ENCODE results near the gene ANTXRL. TPM values are rescaled to one million over a fixed set of nuclear protein-coding genes. Genes with fewer than 3 reads are reported as not detected.
"Not testable (repeated sequence)": the region's sequence is repeated elsewhere in the genome, so short reads cannot be mapped to it uniquely, and the experiment has no call there.

The ANTXRL gene
- polyA plus RNA-seq, 4 donors: 0.01 TPM; not detected in 3

DNA sequence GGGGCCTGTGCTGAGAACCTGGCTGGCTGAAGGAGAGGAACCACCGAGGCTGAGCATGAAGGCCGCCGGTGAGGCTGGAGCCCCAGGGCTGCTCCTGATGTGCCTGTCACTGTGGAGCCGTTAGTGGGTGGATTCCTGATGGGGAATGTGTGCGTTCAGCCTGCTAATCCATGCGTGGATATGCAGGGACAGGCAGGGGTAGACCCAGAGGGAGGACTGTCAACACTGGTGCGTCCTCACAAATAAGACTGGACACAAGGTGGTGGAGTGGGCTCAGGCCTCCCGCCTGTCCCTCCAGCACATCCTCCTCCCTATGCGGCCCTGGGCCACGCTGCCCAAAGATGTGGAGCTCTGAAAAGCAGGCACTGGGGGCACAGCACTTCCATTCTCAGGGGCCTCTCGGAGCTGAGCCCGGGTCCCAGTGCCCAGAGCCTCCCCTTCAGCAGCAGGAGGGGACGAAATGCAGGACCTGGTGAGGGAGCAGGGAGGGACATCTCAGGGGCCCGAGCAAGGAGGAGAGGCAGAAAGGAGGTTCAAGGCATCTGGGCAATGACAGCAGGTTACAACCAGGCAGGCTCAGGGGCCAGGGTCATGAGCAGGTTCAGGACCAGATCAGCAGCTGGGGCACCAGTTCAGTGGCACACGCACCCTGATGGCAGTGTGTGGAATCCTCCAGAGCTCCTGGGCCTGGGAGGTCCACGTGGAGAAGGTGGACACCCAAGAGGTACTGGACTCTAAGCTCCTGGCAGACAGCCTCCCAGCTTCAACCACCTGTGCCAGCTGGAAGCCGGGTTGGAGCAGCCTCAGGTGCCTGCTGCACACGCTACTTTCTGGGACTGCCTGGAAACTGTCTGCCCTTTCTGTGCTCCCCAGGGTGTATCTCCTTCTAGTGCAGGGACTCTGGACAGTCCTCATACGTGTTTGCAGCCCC lies 33.5 kb upstream of the ANTXRL start:
- H3K36me3 ChIP-seq (ENCODE audit: control insufficient read depth in 3 of 3, insufficient read depth in 2 of 3, low read depth in 1 of 3, low read length in 3 of 3): no peaks in the 10 kb centered on the region
- 78 to 82% (median 80%) methylated on average over 19 of the region's 19 CpGs for WGBS, 3 donors
- DNase-seq (no peak), FAIRE-seq (no peak)
- no peak overlapping the region for H3K27ac ChIP-seq (ENCODE audit: low read depth in 1 of 3, low read length in 2 of 3)
- H3K9me3 ChIP-seq (ENCODE audit: control insufficient read depth in 2 of 2, insufficient read depth in 1 of 2, low read depth in 1 of 2, low read length in 1 of 2): no peaks in the 10 kb centered on the region
- no peaks in the 10 kb centered on the region for H3K27me3 ChIP-seq (ENCODE audit: control insufficient read depth in 3 of 3, insufficient read depth in 3 of 3, low read length in 3 of 3)
- H3K4me3 ChIP-seq (ENCODE audit: low read depth in 1 of 3, low read length in 3 of 3): no peak overlapping the region
- H3K4me1 ChIP-seq (ENCODE audit: control insufficient read depth in 3 of 3, insufficient read depth in 2 of 3, low read depth in 1 of 3, low read length in 2 of 3): no peaks in the 10 kb centered on the region

DNA sequence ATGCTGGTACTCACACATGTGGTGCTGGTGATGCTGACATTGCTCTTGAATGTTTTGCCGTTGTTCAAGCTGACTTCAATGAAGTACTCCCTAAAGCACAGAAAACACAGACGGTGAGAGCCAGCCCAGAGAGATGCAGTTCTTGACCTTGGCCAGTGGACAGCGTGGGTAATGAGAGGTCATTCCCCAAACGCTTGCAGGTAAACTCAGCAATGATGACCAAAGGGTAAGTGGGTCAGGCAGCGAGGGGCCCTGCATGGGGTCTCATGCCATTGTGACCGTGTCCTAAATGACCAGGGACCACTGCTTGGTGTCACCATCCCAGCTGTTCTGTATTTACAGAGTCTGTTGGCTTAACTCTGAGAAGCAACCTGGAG lies 32.8 kb upstream of the ANTXRL start:
- WGBS, 3 donors: 81 to 89% (median 87%) methylated on average over 6 of the region's 6 CpGs

DNA sequence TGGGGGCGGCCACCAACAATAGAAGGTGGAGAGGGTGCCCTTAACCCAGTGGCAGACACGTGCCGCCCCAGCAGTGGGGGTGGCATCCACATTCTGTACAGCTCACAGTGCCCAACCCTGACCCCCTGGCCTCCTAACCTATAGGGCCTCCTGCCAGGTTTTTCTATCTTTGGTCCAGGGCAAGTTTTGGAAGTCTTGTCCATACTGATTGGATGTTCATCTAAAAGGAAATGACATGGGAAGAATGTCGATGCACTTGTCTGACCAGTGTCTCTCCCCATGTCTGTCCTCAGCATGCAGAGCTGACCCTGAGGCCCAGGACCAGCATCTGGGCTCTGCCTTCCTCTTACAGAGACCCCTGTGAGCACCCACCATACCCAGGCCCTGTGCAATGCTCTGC lies 32.3 kb upstream of the ANTXRL start:
- H3K27ac ChIP-seq (ENCODE audit: low read depth in 1 of 3, low read length in 2 of 3): no peak overlapping the region
- DNase-seq: no peak

More for the DNA sequence above, 32.8 kb upstream of the ANTXRL start:
- no peaks in the 10 kb centered on the region for H3K9me3 ChIP-seq (ENCODE audit: control insufficient read depth in 2 of 2, insufficient read depth in 1 of 2, low read depth in 1 of 2, low read length in 1 of 2)
- FAIRE-seq (no peak), DNase-seq (no peak)
- no peaks in the 10 kb centered on the region for H3K36me3 ChIP-seq (ENCODE audit: control insufficient read depth in 3 of 3, insufficient read depth in 2 of 3, low read depth in 1 of 3, low read length in 3 of 3)
- H3K4me1 ChIP-seq (ENCODE audit: control insufficient read depth in 3 of 3, insufficient read depth in 2 of 3, low read depth in 1 of 3, low read length in 2 of 3): no peaks in the 10 kb centered on the region
- no peak overlapping the region for H3K4me3 ChIP-seq (ENCODE audit: low read depth in 1 of 3, low read length in 3 of 3)
- no peaks in the 10 kb centered on the region for H3K27me3 ChIP-seq (ENCODE audit: control insufficient read depth in 3 of 3, insufficient read depth in 3 of 3, low read length in 3 of 3)
- H3K27ac ChIP-seq (ENCODE audit: low read depth in 1 of 3, low read length in 2 of 3): no peak overlapping the region

DNA sequence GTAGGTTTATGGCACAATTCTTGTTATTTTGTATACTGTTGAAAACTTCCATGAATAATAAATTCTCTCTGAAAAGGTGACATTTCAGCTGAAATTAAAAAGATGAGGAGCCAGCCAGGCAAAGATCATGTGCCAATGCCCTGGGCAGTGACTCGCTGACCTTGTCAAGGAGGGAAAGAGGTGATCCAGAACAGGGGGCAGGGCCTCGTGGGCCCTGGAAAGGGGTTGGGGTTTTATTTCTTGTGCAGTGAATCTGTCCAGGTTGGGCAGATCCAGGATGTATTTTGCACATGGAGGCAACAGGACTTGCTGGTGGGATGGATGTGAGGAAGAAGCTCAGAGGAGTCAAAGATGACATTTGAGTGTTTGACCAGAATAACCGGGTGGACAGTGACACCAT lies 31.6 kb upstream of the ANTXRL start:
- WGBS, 3 donors: 73 to 82% (median 79%) methylated on average over 3 of the region's 3 CpGs
- DNase-seq; FAIRE-seq; H3K27me3 ChIP-seq (ENCODE audit: control insufficient read depth in 3 of 3, insufficient read depth in 3 of 3, low read length in 3 of 3); H3K4me1 ChIP-seq (ENCODE audit: control insufficient read depth in 3 of 3, insufficient read depth in 2 of 3, low read depth in 1 of 3, low read length in 2 of 3); H3K27ac ChIP-seq (ENCODE audit: low read depth in 1 of 3, low read length in 2 of 3); H3K9me3 ChIP-seq (ENCODE audit: control insufficient read depth in 2 of 2, insufficient read depth in 1 of 2, low read depth in 1 of 2, low read length in 1 of 2); H3K36me3 ChIP-seq (ENCODE audit: control insufficient read depth in 3 of 3, insufficient read depth in 2 of 3, low read depth in 1 of 3, low read length in 3 of 3); H3K4me3 ChIP-seq (ENCODE audit: low read depth in 1 of 3, low read length in 3 of 3): not testable (repeated sequence)

More for the DNA sequence above, 32.3 kb upstream of the ANTXRL start:
- Histone ChIP-seq H3K4me3 (ENCODE audit: low read depth in 1 of 3, low read length in 3 of 3) (no peak overlapping the region), H3K4me1 (ENCODE audit: control insufficient read depth in 3 of 3, insufficient read depth in 2 of 3, low read depth in 1 of 3, low read length in 2 of 3) (no peaks in the 10 kb centered on the region), H3K36me3 (ENCODE audit: control insufficient read depth in 3 of 3, insufficient read depth in 2 of 3, low read depth in 1 of 3, low read length in 3 of 3) (no peaks in the 10 kb centered on the region), H3K9me3 (ENCODE audit: control insufficient read depth in 2 of 2, insufficient read depth in 1 of 2, low read depth in 1 of 2, low read length in 1 of 2) (no peaks in the 10 kb centered on the region), H3K27me3 (ENCODE audit: control insufficient read depth in 3 of 3, insufficient read depth in 3 of 3, low read length in 3 of 3) (no peaks in the 10 kb centered on the region)
- no peak for FAIRE-seq
- 81 to 91% (median 90%) methylated on average over 4 of the region's 4 CpGs for WGBS, 3 donors

DNA sequence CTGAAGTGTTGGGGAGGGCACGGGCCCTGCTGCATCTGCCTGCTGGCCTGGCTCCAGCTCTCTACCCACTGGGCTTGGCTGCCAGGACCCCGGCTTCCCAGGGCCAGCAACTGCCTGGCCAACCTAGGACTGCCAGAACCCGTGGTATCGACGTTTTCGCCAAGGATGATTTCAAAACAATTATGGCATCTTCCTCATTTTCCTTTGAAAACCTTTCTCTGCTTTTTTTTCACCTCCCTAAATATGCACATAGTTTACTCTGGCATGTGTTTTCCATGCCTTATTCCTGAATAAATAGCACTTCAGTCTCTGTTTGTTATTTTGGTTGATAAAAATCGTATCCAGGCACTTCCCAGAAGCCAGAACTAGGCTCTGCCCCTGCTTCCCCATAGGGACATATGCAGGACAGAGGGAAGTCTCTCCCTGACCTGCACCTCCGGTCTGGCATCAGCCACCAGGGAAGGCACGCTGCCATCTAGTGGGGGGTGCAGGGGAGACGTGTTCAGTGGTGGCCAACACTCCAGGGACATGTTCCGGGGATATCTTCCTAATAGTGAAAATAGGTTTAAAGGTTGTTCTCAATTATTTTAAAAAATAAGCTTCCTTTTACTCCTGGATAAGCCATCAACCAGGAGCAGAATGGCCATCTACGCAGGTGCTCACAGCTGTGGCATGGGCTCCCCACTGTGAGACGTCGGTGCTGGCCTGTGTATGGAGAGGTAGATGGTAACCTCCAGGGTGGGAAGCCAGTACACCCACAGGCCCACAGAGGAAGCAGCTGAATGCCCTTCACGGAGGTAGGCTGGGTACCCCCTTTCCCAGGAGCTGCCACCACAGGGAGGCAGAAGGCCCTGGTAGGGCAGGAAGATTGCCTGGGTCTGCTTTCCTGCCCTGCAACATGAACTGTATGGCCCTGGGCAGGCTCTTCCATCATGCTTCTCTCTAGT lies 30.7 kb upstream of the ANTXRL start:
- FAIRE-seq: no peak
- WGBS, 3 donors: 52 to 54% (median 53%) methylated on average over 15 of the region's 15 CpGs
- peak; percentile 50 to 70 for DNase-seq
- Histone ChIP-seq H3K4me1 (ENCODE audit: control insufficient read depth in 3 of 3, insufficient read depth in 2 of 3, low read depth in 1 of 3, low read length in 2 of 3) (no peaks in the 10 kb centered on the region), H3K27me3 (ENCODE audit: control insufficient read depth in 3 of 3, insufficient read depth in 3 of 3, low read length in 3 of 3) (no peaks in the 10 kb centered on the region), H3K36me3 (ENCODE audit: control insufficient read depth in 3 of 3, insufficient read depth in 2 of 3, low read depth in 1 of 3, low read length in 3 of 3) (no peaks in the 10 kb centered on the region), H3K4me3 (ENCODE audit: low read depth in 1 of 3, low read length in 3 of 3) (no peak overlapping the region), H3K9me3 (ENCODE audit: control insufficient read depth in 2 of 2, insufficient read depth in 1 of 2, low read depth in 1 of 2, low read length in 1 of 2) (no peaks in the 10 kb centered on the region), H3K27ac (ENCODE audit: low read depth in 1 of 3, low read length in 2 of 3) (no peak overlapping the region)

DNA sequence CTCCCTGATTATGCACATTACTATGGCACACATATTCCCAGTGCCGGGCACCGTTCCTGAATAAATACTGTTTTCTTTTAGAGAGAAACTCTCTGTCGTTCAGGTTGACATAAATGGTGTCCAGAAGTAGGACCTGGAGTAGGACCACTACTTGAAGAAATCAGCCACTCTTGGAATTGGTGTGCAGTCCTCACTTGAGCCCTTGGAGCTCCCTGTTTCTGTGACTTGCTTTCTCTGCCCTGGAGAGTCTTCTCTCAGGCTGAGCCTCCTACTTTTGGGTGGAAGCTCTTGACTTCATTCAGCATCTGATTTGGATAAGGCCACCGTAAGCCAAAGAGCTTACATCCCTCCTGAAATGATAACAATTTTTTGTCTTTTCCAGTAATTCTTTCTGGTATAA lies 29.7 kb upstream of the ANTXRL start:
- Histone ChIP-seq H3K27me3 (ENCODE audit: control insufficient read depth in 3 of 3, insufficient read depth in 3 of 3, low read length in 3 of 3) (no peaks in the 10 kb centered on the region), H3K27ac (ENCODE audit: low read depth in 1 of 3, low read length in 2 of 3) (no peak overlapping the region), H3K9me3 (ENCODE audit: control insufficient read depth in 2 of 2, insufficient read depth in 1 of 2, low read depth in 1 of 2, low read length in 1 of 2) (no peaks in the 10 kb centered on the region), H3K4me3 (ENCODE audit: low read depth in 1 of 3, low read length in 3 of 3) (no peak overlapping the region), H3K4me1 (ENCODE audit: control insufficient read depth in 3 of 3, insufficient read depth in 2 of 3, low read depth in 1 of 3, low read length in 2 of 3) (no peaks in the 10 kb centered on the region), H3K36me3 (ENCODE audit: control insufficient read depth in 3 of 3, insufficient read depth in 2 of 3, low read depth in 1 of 3, low read length in 3 of 3) (no peaks in the 10 kb centered on the region)
- no peak for FAIRE-seq
- WGBS, 3 donors: 89 to 93% (median 90%) methylated on average over 4 of the region's 4 CpGs
- no peak for DNase-seq

DNA sequence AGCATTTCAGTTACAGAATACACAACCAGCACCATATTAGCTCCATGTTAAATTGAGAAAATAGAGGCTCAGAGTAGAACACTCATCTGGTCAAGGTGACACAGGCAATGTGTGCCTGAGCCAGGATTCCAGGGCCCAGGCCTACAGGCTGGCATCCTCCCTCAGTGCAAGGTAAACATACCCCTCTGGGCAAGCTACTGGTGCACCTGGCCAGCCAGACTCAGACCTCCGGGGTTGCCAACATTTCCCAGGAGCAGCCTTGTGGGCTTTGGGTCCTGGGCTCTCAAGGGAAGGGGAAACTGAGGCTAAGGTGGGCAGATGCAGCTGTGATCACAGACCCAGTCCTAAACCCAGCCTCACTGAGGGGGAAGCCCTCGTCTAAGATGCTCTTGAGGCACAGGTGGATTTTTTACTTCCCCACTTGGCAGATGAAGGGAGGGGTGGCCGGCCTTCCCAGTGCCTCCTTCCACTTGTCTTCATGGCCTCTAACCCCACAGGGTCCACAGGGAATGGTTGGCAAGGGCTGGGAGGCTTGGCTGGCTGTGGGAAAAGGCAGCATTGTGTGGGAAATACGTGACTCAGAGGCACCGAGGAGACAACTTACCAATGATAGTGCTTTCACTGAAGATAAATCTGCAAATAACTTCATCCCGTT lies 23.8 kb upstream of the ANTXRL start:
- H3K36me3 ChIP-seq (ENCODE audit: control insufficient read depth in 3 of 3, insufficient read depth in 2 of 3, low read depth in 1 of 3, low read length in 3 of 3); H3K9me3 ChIP-seq (ENCODE audit: control insufficient read depth in 2 of 2, insufficient read depth in 1 of 2, low read depth in 1 of 2, low read length in 1 of 2); H3K27ac ChIP-seq (ENCODE audit: low read depth in 1 of 3, low read length in 2 of 3); H3K4me3 ChIP-seq (ENCODE audit: low read depth in 1 of 3, low read length in 3 of 3); H3K4me1 ChIP-seq (ENCODE audit: control insufficient read depth in 3 of 3, insufficient read depth in 2 of 3, low read depth in 1 of 3, low read length in 2 of 3); H3K27me3 ChIP-seq (ENCODE audit: control insufficient read depth in 3 of 3, insufficient read depth in 3 of 3, low read length in 3 of 3); FAIRE-seq; DNase-seq: not testable (repeated sequence)
- WGBS, 3 donors: 86 to 94% (median 88%) methylated on average over 6 of the region's 6 CpGs

DNA sequence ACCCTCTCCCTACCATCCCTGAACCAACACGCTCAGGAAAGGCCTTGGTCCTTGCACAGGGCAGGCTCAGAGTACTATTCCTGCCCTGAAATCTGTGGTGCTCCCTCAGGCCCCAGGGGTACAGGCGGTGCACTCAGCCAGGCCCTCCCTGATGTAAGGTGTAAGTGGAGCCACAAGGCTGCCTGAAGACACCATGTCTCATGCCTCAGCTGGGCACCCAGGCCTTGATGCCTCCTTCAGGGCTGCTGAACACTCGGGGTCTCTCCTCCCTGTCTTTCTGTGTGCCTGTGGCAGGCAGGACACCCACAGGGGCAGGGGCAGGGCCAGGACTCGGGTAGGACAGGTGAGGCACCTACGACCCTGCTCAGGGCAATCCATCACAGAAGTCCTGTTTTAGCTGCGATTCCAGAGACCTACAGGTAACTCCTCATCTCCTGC lies 22.9 kb upstream of the ANTXRL start:
- 74 to 92% (median 76%) methylated on average over 6 of the region's 6 CpGs for WGBS, 3 donors
- no peak for FAIRE-seq

More for the DNA sequence above, 22.9 kb upstream of the ANTXRL start:
- no peak for DNase-seq
- H3K27me3 ChIP-seq (ENCODE audit: control insufficient read depth in 3 of 3, insufficient read depth in 3 of 3, low read length in 3 of 3): no peaks in the 10 kb centered on the region
- no peak overlapping the region for H3K27ac ChIP-seq (ENCODE audit: low read depth in 1 of 3, low read length in 2 of 3)
- no peaks in the 10 kb centered on the region for H3K4me1 ChIP-seq (ENCODE audit: control insufficient read depth in 3 of 3, insufficient read depth in 2 of 3, low read depth in 1 of 3, low read length in 2 of 3)
- no peaks in the 10 kb centered on the region for H3K36me3 ChIP-seq (ENCODE audit: control insufficient read depth in 3 of 3, insufficient read depth in 2 of 3, low read depth in 1 of 3, low read length in 3 of 3)
- no peak overlapping the region for H3K4me3 ChIP-seq (ENCODE audit: low read depth in 1 of 3, low read length in 3 of 3)
- no peaks in the 10 kb centered on the region for H3K9me3 ChIP-seq (ENCODE audit: control insufficient read depth in 2 of 2, insufficient read depth in 1 of 2, low read depth in 1 of 2, low read length in 1 of 2)
